HepG2 (cell line): ENCODE measurements around the gene SYN1. TPM values are rescaled to one million over a fixed set of nuclear protein-coding genes. Genes with fewer than 3 reads are reported as not detected.

Source experiments
- ATF7-NPFF ChIP-seq: sonication (generic); formaldehyde crosslinking; IDR thresholded peaks from 2 replicates; pipeline ENCODE4 v1.8.1; 2023; ENCODE audit warnings: mild to moderate bottlenecking, low read depth, missing genetic modification reagents, moderate library complexity
- BORCS8-MEF2B ChIP-seq: sonication (generic); formaldehyde crosslinking; IDR thresholded peaks from 2 replicates; pipeline ENCODE4 v1.8.0; 2022; ENCODE audit warnings: mild to moderate bottlenecking, missing genetic modification reagents
- FOSL2 ChIP-seq: sonication (generic); formaldehyde crosslinking; IDR thresholded peaks from 2 replicates; pipeline ENCODE4 v1.4.0; 2020; ENCODE audit warnings: missing genetic modification reagents
- FOXO1 ChIP-seq: sonication (generic); formaldehyde crosslinking; IDR thresholded peaks from 2 replicates; pipeline ENCODE4 v1.4.0; 2020; ENCODE audit warnings: missing genetic modification reagents
- IRF2 ChIP-seq: IDR thresholded peaks from 2 replicates; pipeline ENCODE4 v1.6.1; 2018; ENCODE audit warnings: missing genetic modification reagents, missing compliant biosample characterization
- KDM3A ChIP-seq: IDR thresholded peaks from 2 replicates; pipeline ENCODE4 v1.6.1; 2018; ENCODE audit warnings: low read depth, missing compliant biosample characterization
- MEIS2 ChIP-seq: sonication (generic); formaldehyde crosslinking; IDR thresholded peaks from 2 replicates; pipeline ENCODE4 v1.9.0; 2021; ENCODE audit warnings: mild to moderate bottlenecking, missing genetic modification reagents
- NFIC ChIP-seq: IDR thresholded peaks from 2 replicates; pipeline ENCODE4 v1.6.1; 2012; ENCODE audit warnings: mild to moderate bottlenecking, low read length, inconsistent platforms
- NFKB2 ChIP-seq: sonication (generic); formaldehyde crosslinking; IDR thresholded peaks from 2 replicates; pipeline ENCODE4 v1.4.0; 2020; ENCODE audit warnings: missing genetic modification reagents, borderline replicate concordance
- REPIN1 ChIP-seq: sonication (generic); formaldehyde crosslinking; IDR thresholded peaks from 2 replicates; pipeline ENCODE4 v1.8.0; 2022; ENCODE audit warnings: missing genetic modification reagents, low read depth, mild to moderate bottlenecking, borderline replicate concordance
- RFXAP ChIP-seq: sonication (generic); formaldehyde crosslinking; IDR thresholded peaks from 2 replicates; pipeline ENCODE4 v1.4.0; 2020; ENCODE audit warnings: missing genetic modification reagents, borderline replicate concordance
- TBX3 ChIP-seq: fragments of 450-650 bp; IDR thresholded peaks from 2 replicates; pipeline ENCODE4 v1.6.1; 2017; ENCODE audit warnings: antibody characterized with exemption, mild to moderate bottlenecking, inconsistent platforms, borderline replicate concordance
- WIZ ChIP-seq: sonication (generic); formaldehyde crosslinking; IDR thresholded peaks from 2 replicates; pipeline ENCODE4 v1.5.1; 2020; ENCODE audit warnings: mild to moderate bottlenecking, missing genetic modification reagents
- ZNF234 ChIP-seq: sonication (generic); formaldehyde crosslinking; conservative IDR thresholded peaks from 2 replicates; pipeline ENCODE4 v1.5.1; 2020; ENCODE audit warnings: mild to moderate bottlenecking, missing genetic modification reagents
- ZNF3 ChIP-seq: IDR thresholded peaks from 2 replicates; pipeline ENCODE4 v1.7.0; 2017; ENCODE audit warnings: inconsistent platforms
- ZNF557 ChIP-seq: sonication (generic); formaldehyde crosslinking; IDR thresholded peaks from 2 replicates; pipeline ENCODE4 v1.4.0; 2020; ENCODE audit warnings: missing genetic modification reagents
- ZNF563 ChIP-seq: sonication (generic); formaldehyde crosslinking; IDR thresholded peaks from 2 replicates; pipeline ENCODE4 v1.8.0; 2022; ENCODE audit warnings: mild to moderate bottlenecking, moderate library complexity, missing genetic modification reagents
- ZNF605 ChIP-seq: sonication (generic); formaldehyde crosslinking; IDR thresholded peaks from 2 replicates; pipeline ENCODE4 v1.8.0; 2022; ENCODE audit warnings: mild to moderate bottlenecking, missing genetic modification reagents
- ZNF713 ChIP-seq: sonication (generic); formaldehyde crosslinking; IDR thresholded peaks from 2 replicates; pipeline ENCODE4 v1.4.0; 2020; ENCODE audit warnings: mild to moderate bottlenecking, missing genetic modification reagents
- ZNF883 ChIP-seq: sonication (generic); formaldehyde crosslinking; IDR thresholded peaks from 2 replicates; pipeline ENCODE4 v1.5.1; 2020; ENCODE audit warnings: mild to moderate bottlenecking, missing genetic modification reagents; ENCODE audit errors: not compliant biosample characterization
- polyA plus RNA-seq, 8 experiments: library from polyadenylated mRNA; depleted of rRNA in 3 of 8; stranded (reverse) in 7 of 8; unstranded in 1 of 8; fragments of >200 nt; fragmentation: Illumina TruSeq in 4 of 8; extraction: Trizol in 4 of 8; gene quantifications; 2 replicates each; pipeline versions ENCODE4 v1.2.1 to v1.2.3, GENCODE V29; 2011 to 2016; ENCODE audit warnings: low read depth in 4 of 8, missing spikeins in 1 of 8, mixed read lengths in 1 of 8; ENCODE audit not compliant: insufficient read depth in 1 of 8
- total RNA-seq, 5 experiments: library from RNA; depleted of rRNA; stranded (reverse); fragments of >200 nt; fragmentation: Illumina TruSeq; extraction: Trizol; gene quantifications; 2 replicates each; pipeline ENCODE4 v1.2.3, GENCODE V29; 2016; ENCODE audit warnings: low read depth in 1 of 5
- TF ChIP-seq, protein P1 (sequence below): sonication (generic); formaldehyde crosslinking; IDR thresholded peaks from 2 replicates; pipeline ENCODE4 v1.5.1; 2020; ENCODE audit warnings: mild to moderate bottlenecking, missing genetic modification reagents
- TF ChIP-seq, protein P2 (sequence below): IDR thresholded peaks from 2 replicates; pipeline ENCODE4 v1.6.1; 2016; ENCODE audit warnings: low read depth, borderline replicate concordance
- TF ChIP-seq, protein P3 (sequence below): sonication (generic); formaldehyde crosslinking; IDR thresholded peaks from 2 replicates; pipeline ENCODE4 v1.4.0; 2020; ENCODE audit warnings: missing genetic modification reagents, borderline replicate concordance

SYN1 gene
- total and polyA plus RNA-seq, 2 of the 13 experiments (the other 11 are each of a cell fraction or from before 2014, with no cell fraction given) = not detected

DNA sequence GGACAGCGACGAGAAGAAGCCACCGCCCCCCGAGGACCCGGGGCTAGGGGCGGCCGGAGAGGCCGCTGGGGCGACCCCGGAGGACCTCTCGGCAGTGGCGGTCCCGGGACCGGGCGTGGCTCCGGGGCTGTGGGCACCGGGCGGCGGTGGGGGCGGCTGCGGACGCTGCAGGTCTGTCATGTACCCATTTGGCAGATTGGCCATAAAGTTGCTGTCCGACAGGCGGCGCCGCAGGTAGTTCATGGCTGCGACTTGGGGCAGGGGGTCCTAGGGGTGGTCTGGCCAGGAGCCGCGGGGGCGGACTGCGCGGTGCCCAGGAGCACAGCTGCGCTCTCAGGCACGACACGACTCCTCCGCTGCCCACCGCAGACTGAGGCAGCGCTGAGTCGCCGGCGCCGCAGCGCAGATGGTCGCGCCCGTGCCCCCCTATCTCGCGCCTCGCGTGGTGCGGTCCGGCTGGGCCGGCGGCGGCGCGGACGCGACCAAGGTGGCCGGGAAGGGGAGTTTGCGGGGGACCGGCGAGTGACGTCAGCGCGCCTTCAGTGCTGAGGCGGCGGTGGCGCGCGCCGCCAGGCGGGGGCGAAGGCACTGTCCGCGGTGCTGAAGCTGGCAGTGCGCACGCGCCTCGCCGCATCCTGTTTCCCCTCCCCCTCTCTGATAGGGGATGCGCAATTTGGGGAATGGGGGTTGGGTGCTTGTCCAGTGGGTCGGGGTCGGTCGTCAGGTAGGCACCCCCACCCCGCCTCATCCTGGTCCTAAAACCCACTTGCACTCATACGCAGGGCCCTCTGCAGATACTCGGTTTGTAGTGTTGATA, at the start of gene SYN1 (continued):
- TF ChIP-seq, protein P1, sequence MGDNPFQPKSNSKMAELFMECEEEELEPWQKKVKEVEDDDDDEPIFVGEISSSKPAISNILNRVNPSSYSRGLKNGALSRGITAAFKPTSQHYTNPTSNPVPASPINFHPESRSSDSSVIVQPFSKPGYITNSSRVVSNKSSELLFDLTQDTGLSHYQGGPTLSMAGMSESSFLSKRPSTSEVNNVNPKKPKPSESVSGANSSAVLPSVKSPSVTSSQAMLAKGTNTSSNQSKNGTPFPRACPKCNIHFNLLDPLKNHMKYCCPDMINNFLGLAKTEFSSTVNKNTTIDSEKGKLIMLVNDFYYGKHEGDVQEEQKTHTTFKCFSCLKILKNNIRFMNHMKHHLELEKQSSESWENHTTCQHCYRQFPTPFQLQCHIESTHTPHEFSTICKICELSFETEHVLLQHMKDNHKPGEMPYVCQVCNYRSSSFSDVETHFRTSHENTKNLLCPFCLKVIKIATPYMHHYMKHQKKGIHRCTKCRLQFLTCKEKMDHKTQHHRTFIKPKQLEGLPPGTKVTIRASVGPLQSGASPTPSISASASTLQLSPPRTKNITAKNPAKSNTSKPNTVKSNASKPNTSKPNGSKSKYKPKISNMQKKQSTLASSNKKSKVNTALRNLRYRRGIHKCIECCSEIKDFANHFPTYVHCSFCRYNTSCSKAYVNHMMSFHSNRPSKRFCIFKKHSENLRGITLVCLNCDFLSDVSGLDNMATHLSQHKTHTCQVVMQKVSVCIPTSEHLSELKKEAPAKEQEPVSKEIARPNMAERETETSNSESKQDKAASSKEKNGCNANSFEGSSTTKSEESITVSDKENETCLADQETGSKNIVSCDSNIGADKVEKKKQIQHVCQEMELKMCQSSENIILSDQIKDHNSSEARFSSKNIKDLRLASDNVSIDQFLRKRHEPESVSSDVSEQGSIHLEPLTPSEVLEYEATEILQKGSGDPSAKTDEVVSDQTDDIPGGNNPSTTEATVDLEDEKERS = no peak
- TF ChIP-seq FOSL2 (peak; percentile 56), ATF7-NPFF (CRISPR knock-in tag) (peak; percentile 70; the same call in 1 of the 2 replicates), REPIN1 (0 out of 2 replicates have a peak, but pooled peaks have one; percentile 46), FOXO1 (CRISPR knock-in tag) (no peak), ZNF563 (CRISPR knock-in tag) (peak; percentile 73; the same call in 1 of the 2 replicates), NFKB2 (CRISPR knock-in tag) (peak; percentile 82), RFXAP (CRISPR knock-in tag) (no peak), ZNF3 (no peak), BORCS8-MEF2B (CRISPR knock-in tag) (peak; percentile 94), KDM3A (CRISPR knock-in tag) (no peak), IRF2 (CRISPR knock-in tag) (no peak; the same call in 1 of the 2 replicates), MEIS2 (CRISPR knock-in tag) (peak; percentile 54; the same call in 1 of the 2 replicates), ZNF883 (peak; percentile 69), ZNF713 (no peak), NFIC (no peak), ZNF234 (CRISPR knock-in tag) (no peak), WIZ (CRISPR knock-in tag) (peak; percentile 76; the same call in 1 of the 2 replicates), TBX3 (peak; percentile 42; the same call in 1 of the 2 replicates), ZNF557 (CRISPR knock-in tag) (0 out of 2 replicates have a peak, but pooled peaks have one; percentile 37), ZNF605 (CRISPR knock-in tag) (no peak)
- TF ChIP-seq, protein P2, sequence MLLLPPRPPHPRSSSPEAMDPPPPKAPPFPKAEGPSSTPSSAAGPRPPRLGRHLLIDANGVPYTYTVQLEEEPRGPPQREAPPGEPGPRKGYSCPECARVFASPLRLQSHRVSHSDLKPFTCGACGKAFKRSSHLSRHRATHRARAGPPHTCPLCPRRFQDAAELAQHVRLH (CRISPR knock-in tag) = peak; percentile 38; the same call in 1 of the 2 replicates
- TF ChIP-seq, protein P3, sequence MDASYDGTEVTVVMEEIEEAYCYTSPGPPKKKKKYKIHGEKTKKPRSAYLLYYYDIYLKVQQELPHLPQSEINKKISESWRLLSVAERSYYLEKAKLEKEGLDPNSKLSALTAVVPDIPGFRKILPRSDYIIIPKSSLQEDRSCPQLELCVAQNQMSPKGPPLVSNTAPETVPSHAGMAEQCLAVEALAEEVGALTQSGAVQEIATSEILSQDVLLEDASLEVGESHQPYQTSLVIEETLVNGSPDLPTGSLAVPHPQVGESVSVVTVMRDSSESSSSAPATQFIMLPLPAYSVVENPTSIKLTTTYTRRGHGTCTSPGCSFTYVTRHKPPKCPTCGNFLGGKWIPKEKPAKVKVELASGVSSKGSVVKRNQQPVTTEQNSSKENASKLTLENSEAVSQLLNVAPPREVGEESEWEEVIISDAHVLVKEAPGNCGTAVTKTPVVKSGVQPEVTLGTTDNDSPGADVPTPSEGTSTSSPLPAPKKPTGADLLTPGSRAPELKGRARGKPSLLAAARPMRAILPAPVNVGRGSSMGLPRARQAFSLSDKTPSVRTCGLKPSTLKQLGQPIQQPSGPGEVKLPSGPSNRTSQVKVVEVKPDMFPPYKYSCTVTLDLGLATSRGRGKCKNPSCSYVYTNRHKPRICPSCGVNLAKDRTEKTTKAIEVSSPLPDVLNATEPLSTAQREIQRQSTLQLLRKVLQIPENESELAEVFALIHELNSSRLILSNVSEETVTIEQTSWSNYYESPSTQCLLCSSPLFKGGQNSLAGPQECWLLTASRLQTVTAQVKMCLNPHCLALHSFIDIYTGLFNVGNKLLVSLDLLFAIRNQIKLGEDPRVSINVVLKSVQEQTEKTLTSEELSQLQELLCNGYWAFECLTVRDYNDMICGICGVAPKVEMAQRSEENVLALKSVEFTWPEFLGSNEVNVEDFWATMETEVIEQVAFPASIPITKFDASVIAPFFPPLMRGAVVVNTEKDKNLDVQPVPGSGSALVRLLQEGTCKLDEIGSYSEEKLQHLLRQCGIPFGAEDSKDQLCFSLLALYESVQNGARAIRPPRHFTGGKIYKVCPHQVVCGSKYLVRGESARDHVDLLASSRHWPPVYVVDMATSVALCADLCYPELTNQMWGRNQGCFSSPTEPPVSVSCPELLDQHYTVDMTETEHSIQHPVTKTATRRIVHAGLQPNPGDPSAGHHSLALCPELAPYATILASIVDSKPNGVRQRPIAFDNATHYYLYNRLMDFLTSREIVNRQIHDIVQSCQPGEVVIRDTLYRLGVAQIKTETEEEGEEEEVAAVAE = 0 out of 2 replicates have a peak, but pooled peaks have one; percentile 38
